Mucosa of stomach (tissue), 1 donor: ENCODE measurements around the gene PRR19.
"Not testable (repeated sequence)": the region's sequence is repeated elsewhere in the genome, so short reads cannot be mapped to it uniquely, and the experiment has no call there.

Experiments used
- H3K27me3 ChIP-seq: one replicate; pipeline ENCODE4 v1.7.0; 2013; ENCODE audit warnings: mild to moderate bottlenecking, low read length; ENCODE audit not compliant: control insufficient read depth, insufficient read depth
- H3K36me3 ChIP-seq: one replicate; pipeline ENCODE4 v1.7.0; 2013; ENCODE audit warnings: low read length; ENCODE audit not compliant: control insufficient read depth, insufficient read depth
- H3K4me1 ChIP-seq: one replicate; pipeline ENCODE4 v1.7.0; 2013; ENCODE audit warnings: mild to moderate bottlenecking, low read length; ENCODE audit not compliant: control insufficient read depth, insufficient read depth
- H3K4me3 ChIP-seq: one replicate; pipeline ENCODE4 v1.7.0; 2013; ENCODE audit warnings: low read length
- H3K9ac ChIP-seq: one replicate; pipeline ENCODE4 v1.7.0; 2013; ENCODE audit warnings: mild to moderate bottlenecking, low read length, moderate library complexity
- H3K9me3 ChIP-seq: one replicate; pipeline ENCODE4 v1.7.0; 2013; ENCODE audit warnings: mild to moderate bottlenecking, low read length, moderate library complexity; ENCODE audit not compliant: control insufficient read depth
- donor health status: Pancreatic carcinoma.

Gene PRR19

GRCh38 chr19:42266928-42267603 is 34.9 kb upstream of the PRR19 start:
- H3K4me1 ChIP-seq = peaks cover 20% of the 10 kb centered on the region
- H3K27me3 ChIP-seq, H3K4me3 ChIP-seq, H3K9me3 ChIP-seq, H3K36me3 ChIP-seq, H3K9ac ChIP-seq: not testable (repeated sequence)

- Histone ChIP-seq H3K36me3 (no peaks in the 10 kb centered on the region), H3K4me1 (peaks cover 20% of the 10 kb centered on the region), H3K4me3 (no peak overlapping the region), H3K27me3 (no peaks in the 10 kb centered on the region), H3K9me3 (no peaks in the 10 kb centered on the region), H3K9ac (peak overlapping the region; percentile 63)
Observed at GRCh38 chr19:42267644-42268141, 34.2 kb upstream of the PRR19 start.

GRCh38 chr19:42268142-42268703 is 33.7 kb upstream of the PRR19 start:
- Histone ChIP-seq H3K9me3 (no peaks in the 10 kb centered on the region), H3K27me3 (no peaks in the 10 kb centered on the region), H3K4me3 (peak overlapping the region; percentile 80), H3K9ac (peak overlapping the region; percentile 81), H3K4me1 (peaks cover 20% of the 10 kb centered on the region), H3K36me3 (no peaks in the 10 kb centered on the region)

GRCh38 chr19:42268704-42269477 is 33.0 kb upstream of the PRR19 start, which contains the start of gene CIC:
Gene CIC (plus strand): TSS chr19:42269252. CDS start chr19:42271784, 2,532 bp downstream.
- Histone ChIP-seq H3K36me3 (no peaks in the 10 kb centered on the region), H3K4me3 (peak within 1 kb of the TSS; percentile 87), H3K9ac (peak within 1 kb of the TSS; percentile 99), H3K9me3 (no peaks in the 10 kb centered on the region), H3K27me3 (no peaks in the 10 kb centered on the region), H3K4me1 (peaks cover 20% of the 10 kb centered on the region)

GRCh38 chr19:42269478-42270345 is 32.2 kb upstream of the PRR19 start:
- no peaks in the 10 kb centered on the region for H3K9me3 ChIP-seq
- peak overlapping the region; percentile 87 for H3K4me3 ChIP-seq
- peak overlapping the region; percentile 99 for H3K9ac ChIP-seq
- no peaks in the 10 kb centered on the region for H3K27me3 ChIP-seq
- H3K36me3 ChIP-seq = no peaks in the 10 kb centered on the region
- H3K4me1 ChIP-seq = peaks cover 20% of the 10 kb centered on the region

- Histone ChIP-seq H3K9me3 (no peaks in the 10 kb centered on the region), H3K4me1 (peaks cover 20% of the 10 kb centered on the region), H3K9ac (peak overlapping the region; percentile 99), H3K36me3 (no peaks in the 10 kb centered on the region), H3K4me3 (peak overlapping the region; percentile 87), H3K27me3 (no peaks in the 10 kb centered on the region)
Observed at GRCh38 chr19:42270346-42271044, 31.4 kb upstream of the PRR19 start.

- H3K4me1 ChIP-seq = peaks cover 20% of the 10 kb centered on the region
- no peak overlapping the region for H3K4me3 ChIP-seq
- H3K9ac ChIP-seq = peak overlapping the region; percentile 99
- H3K9me3 ChIP-seq = no peaks in the 10 kb centered on the region
- H3K36me3 ChIP-seq = no peaks in the 10 kb centered on the region
- no peaks in the 10 kb centered on the region for H3K27me3 ChIP-seq
Observed at GRCh38 chr19:42271045-42271419, 30.9 kb upstream of the PRR19 start.

GRCh38 chr19:42271861-42272534 is 29.9 kb upstream of the PRR19 start:
- no peaks in the 10 kb centered on the region for H3K9me3 ChIP-seq
- H3K27me3 ChIP-seq = no peaks in the 10 kb centered on the region
- H3K36me3 ChIP-seq = no peaks in the 10 kb centered on the region
- H3K4me1 ChIP-seq = peaks cover 20% of the 10 kb centered on the region
- no peak overlapping the region for H3K4me3 ChIP-seq
- no peak overlapping the region for H3K9ac ChIP-seq

GRCh38 chr19:42272535-42272897 is 29.4 kb upstream of the PRR19 start:
- Histone ChIP-seq H3K4me1 (peaks cover 19% of the 10 kb centered on the region), H3K36me3 (no peaks in the 10 kb centered on the region), H3K9ac (no peak overlapping the region), H3K4me3 (no peak overlapping the region), H3K9me3 (no peaks in the 10 kb centered on the region), H3K27me3 (no peaks in the 10 kb centered on the region)

GRCh38 chr19:42272989-42273406 is 28.9 kb upstream of the PRR19 start:
- H3K4me1 ChIP-seq = peaks cover 20% of the 10 kb centered on the region

More at GRCh38 chr19:42272989-42273406, 28.9 kb upstream of the PRR19 start:
- H3K4me3 ChIP-seq = no peak overlapping the region
- H3K36me3 ChIP-seq = no peaks in the 10 kb centered on the region
- no peaks in the 10 kb centered on the region for H3K9me3 ChIP-seq
- H3K9ac ChIP-seq = no peak overlapping the region
- H3K27me3 ChIP-seq = no peaks in the 10 kb centered on the region
